Measurements from ENCODE around the gene RFX8. TPM values are rescaled to one million over a fixed set of nuclear protein-coding genes. Genes with fewer than 3 reads are reported as not detected.
A peak's percentile ranks its signal among the peaks of the same experiment; 100 is the strongest.

RFX8 gene
- total and polyA plus RNA-seq, 11 donors: 0.12 to 2.0 (median 0.34) TPM; not detected in 5

DNA sequence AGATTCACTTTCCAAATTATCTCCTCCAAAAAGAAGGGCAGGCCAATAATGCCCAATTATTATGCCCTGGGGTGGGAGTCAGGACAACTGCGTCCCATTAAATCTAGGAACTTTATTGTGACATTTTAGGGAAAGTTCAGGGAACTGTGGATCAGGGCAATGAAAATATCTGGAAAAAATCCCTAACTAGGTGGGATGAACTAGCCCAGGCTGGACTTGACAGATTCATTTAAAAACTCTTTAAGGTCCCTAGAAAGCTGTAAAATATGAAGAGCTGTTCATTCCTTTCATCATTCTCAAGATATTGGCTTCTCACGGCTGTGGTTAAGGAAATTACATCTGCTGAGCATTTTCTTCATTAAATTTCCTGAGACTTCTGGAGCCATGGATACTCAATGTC, 95.8 kb downstream of the RFX8 start:
- no peak for DNase-seq
- Histone ChIP-seq H3K9me3 (no peaks in the 10 kb centered on the region), H3K4me1 (peaks cover 0 to 17% (median 0%) of the 10 kb centered on the region in 12 donors), H3K27ac (no peak overlapping the region), H3K4me3 (no peak overlapping the region), H3K27me3 (peaks cover 0 to 6% (median 0%) of the 10 kb centered on the region in 9 donors), H3K36me3 (no peaks in the 10 kb centered on the region)
- intact Hi-C loops (cut with DNase I): no loop called here
- WGBS, 4 donors: 82 to 92% (median 89%) methylated on average over 2 of the region's 2 CpGs
- no peak for ATAC-seq
- TF ChIP-seq, protein P1, sequence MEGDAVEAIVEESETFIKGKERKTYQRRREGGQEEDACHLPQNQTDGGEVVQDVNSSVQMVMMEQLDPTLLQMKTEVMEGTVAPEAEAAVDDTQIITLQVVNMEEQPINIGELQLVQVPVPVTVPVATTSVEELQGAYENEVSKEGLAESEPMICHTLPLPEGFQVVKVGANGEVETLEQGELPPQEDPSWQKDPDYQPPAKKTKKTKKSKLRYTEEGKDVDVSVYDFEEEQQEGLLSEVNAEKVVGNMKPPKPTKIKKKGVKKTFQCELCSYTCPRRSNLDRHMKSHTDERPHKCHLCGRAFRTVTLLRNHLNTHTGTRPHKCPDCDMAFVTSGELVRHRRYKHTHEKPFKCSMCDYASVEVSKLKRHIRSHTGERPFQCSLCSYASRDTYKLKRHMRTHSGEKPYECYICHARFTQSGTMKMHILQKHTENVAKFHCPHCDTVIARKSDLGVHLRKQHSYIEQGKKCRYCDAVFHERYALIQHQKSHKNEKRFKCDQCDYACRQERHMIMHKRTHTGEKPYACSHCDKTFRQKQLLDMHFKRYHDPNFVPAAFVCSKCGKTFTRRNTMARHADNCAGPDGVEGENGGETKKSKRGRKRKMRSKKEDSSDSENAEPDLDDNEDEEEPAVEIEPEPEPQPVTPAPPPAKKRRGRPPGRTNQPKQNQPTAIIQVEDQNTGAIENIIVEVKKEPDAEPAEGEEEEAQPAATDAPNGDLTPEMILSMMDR (IDR thresholded peaks at IDR 0.05): no peak
- no peak for TF ChIP-seq POLR2A (IDR thresholded peaks at IDR 0.05)

DNA sequence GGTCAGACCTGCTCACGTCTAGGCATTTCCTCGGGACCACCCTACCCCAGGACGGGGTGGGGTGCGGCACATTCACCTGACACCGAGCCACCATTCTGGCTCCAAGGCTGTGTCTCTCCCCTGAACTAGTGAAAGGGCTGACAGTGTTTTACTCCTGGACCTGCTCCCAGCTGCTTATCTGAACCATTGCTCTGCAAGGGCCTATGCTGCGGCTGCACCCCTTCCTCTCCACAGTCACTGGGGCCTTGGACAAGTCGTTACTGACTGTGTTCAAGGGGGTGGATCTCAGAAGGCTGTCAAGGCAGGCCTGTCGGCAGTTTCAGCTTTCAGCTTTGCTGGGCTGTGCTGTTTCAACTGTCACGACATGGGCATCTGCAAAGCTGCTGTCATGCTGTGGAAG, 99.3 kb downstream of the RFX8 start:
- Histone ChIP-seq H3K27me3 (no peaks in the 10 kb centered on the region), H3K4me3 (no peak overlapping the region), H3K4me1 (peaks cover 0 to 20% (median 0%) of the 10 kb centered on the region in 12 donors), H3K27ac (no peak overlapping the region), H3K36me3 (no peaks in the 10 kb centered on the region), H3K9me3 (peaks cover 0 to 8% (median 0%) of the 10 kb centered on the region in 12 donors)
- 33 to 43% (median 40%) methylated on average over 9 of the region's 9 CpGs for WGBS, 4 donors
- intact Hi-C loops (cut with DNase I): no loop called here
- TF ChIP-seq, protein P1 (IDR thresholded peaks at IDR 0.05): no peak
- no peak for TF ChIP-seq POLR2A (IDR thresholded peaks at IDR 0.05)
- DNase-seq (peak in 2 of 5 donors; percentile 22 to 34), ATAC-seq (peak; percentile 32 to 73 (median 49))

DNA sequence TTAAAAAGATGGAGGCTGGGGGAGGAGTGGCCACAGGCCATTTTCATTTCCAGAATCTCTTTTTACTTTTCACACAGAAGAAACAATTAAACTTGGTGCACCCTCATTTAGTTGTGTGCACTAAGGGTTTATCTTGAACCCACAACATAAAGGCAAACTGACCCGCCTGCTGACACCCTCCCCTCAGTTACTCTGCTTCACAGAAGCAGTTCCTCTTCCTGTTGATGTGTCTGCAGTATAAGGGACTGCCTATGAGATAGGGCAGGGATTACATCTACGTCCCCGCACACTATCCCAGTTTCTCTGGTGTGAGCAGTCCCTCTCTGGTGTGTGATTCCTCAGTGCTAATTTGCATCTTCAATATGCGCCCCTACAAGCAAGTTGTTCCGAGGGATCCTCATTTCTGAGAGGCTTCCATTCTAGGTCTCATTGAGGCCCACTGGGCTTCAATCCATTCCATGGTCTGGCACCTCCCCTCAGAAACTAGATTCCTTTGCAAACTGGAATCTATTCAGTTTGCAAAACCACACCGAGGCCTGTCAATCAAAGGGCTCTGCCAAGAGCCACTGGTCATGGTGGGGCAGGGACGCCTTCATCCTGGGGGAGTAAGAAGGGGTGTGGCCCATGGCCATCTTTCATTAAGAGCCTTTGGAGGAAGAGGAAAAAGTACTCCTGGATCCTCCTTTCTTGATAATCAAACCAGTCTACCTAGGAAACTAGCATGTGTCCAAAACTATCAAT, 99.9 kb downstream of the RFX8 start:
- no peaks in the 10 kb centered on the region for H3K36me3 ChIP-seq
- H3K27me3 ChIP-seq: no peaks in the 10 kb centered on the region
- DNase-seq (no peak), ATAC-seq (peak in 1 of 4 donors; percentile 43)
- no peak overlapping the region for H3K27ac ChIP-seq
- H3K9me3 ChIP-seq: peaks cover 0 to 8% (median 0%) of the 10 kb centered on the region in 12 donors
- H3K4me1 ChIP-seq: peaks cover 0 to 16% (median 0%) of the 10 kb centered on the region in 12 donors
- intact Hi-C loops (cut with DNase I): no loop called here
- TF ChIP-seq, protein P1 (IDR thresholded peaks at IDR 0.05): no peak
- TF ChIP-seq POLR2A (IDR thresholded peaks at IDR 0.05): no peak
- no peak overlapping the region for H3K4me3 ChIP-seq
- 83 to 86% (median 85%) methylated on average over 7 of the region's 7 CpGs for WGBS, 4 donors

DNA sequence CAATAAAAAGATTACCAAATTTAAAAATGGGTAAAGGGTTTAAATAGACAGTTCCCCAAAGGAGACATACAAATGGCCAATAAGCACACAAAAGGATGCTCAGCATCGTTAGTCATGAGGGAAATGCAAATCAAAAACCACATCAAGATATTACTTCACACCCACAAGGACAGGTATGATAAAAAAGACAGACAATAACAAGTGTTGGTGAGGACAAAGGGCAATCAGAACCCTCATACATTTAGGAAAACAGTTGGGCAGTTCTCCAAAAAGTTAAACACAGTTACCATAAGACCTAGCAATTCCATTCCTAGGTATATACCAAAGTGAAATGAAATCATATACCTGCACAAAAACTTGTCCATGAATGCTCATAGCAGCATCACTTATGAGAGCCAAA, 102.1 kb downstream of the RFX8 start:
- intact Hi-C loops (cut with DNase I): no loop called here
- no peak overlapping the region for H3K27ac ChIP-seq
- H3K36me3 ChIP-seq: no peaks in the 10 kb centered on the region
- no peak for TF ChIP-seq POLR2A (IDR thresholded peaks at IDR 0.05)
- TF ChIP-seq, protein P1 (IDR thresholded peaks at IDR 0.05): no peak
- ATAC-seq: no peak
- no peak for DNase-seq
- no peaks in the 10 kb centered on the region for H3K27me3 ChIP-seq
- H3K4me1 ChIP-seq: peaks cover 0 to 16% (median 0%) of the 10 kb centered on the region in 12 donors
- 86 to 88% (median 86%) methylated on average over 1 of the region's 1 CpG for WGBS, 4 donors
- H3K9me3 ChIP-seq: peaks cover 0 to 8% (median 0%) of the 10 kb centered on the region in 12 donors
- H3K4me3 ChIP-seq: no peak overlapping the region
